GM12891 (cell line): Measurements from ENCODE around the gene ROR1.

Source experiments
- PAX5 ChIP-seq: IDR thresholded peaks from 2 replicates; pipeline ENCODE4 v1.6.1; 2011; ENCODE audit warnings: low read length, moderate library complexity, mild to moderate bottlenecking; ENCODE audit not compliant: insufficient read depth, severe bottlenecking
- POLR2A ChIP-seq: IDR thresholded peaks from 2 replicates; pipeline ENCODE4 v1.6.1; 2011; ENCODE audit warnings: low read depth, low read length, control low read depth
- POLR2AphosphoS5 ChIP-seq: IDR thresholded peaks from 2 replicates; pipeline ENCODE4 v1.6.1; 2011; ENCODE audit warnings: low read depth, low read length, control low read depth
- POU2F2 ChIP-seq: IDR thresholded peaks from 2 replicates; pipeline ENCODE4 v1.6.1; 2011; ENCODE audit warnings: low read depth, mild to moderate bottlenecking, control low read depth, low read length, moderate library complexity
- SPI1 ChIP-seq: IDR thresholded peaks from 2 replicates; pipeline ENCODE4 v1.6.1; 2011; ENCODE audit warnings: low read depth, low read length, control low read depth
- TAF1 ChIP-seq: IDR thresholded peaks from 2 replicates; pipeline ENCODE4 v1.6.1; 2011; ENCODE audit warnings: low read depth, low read length, control low read depth

GRCh38 chr1:63730211-63730610 is 43.6 kb upstream of the ROR1 start:
- no peak for TF ChIP-seq POLR2A
- no peak for TF ChIP-seq POLR2AphosphoS5
- no peak for TF ChIP-seq PAX5
- no peak for TF ChIP-seq TAF1
- TF ChIP-seq POU2F2: no peak
- no peak for TF ChIP-seq SPI1
